Activated CD8-positive, alpha-beta T cell treated with anti-CD3 and anti-CD28 coated beads, Interleukin-2, amount 10 ng/mL, durations not matched to agents 7 days and 5 days (primary cell): ENCODE results near the gene JAKMIP2. TPM values are rescaled to one million over a fixed set of nuclear protein-coding genes. Genes with fewer than 3 reads are reported as not detected.
"Not testable (repeated sequence)": the region's sequence is repeated elsewhere in the genome, so short reads cannot be mapped to it uniquely, and the experiment has no call there.

Source experiments
- ATAC-seq: fragments of 150-1000 bp; cut with Tn5 transposase; one replicate; pipeline ENCODE4 v1.10.0; 2021; ENCODE audit warnings: moderate library complexity
- CTCF ChIA-PET: fragments of 350-600 bp; sonication (Branson Sonifier 250); formaldehyde crosslinking; loops from one replicate; lab custom pipeline; 2021; ENCODE audit warnings: antibody characterized with exemption; lab: Charles Lee
- POLR2A ChIA-PET: fragments of 350-600 bp; sonication (Branson Sonifier 250); formaldehyde crosslinking; loops from one replicate; lab custom pipeline; 2021; ENCODE audit warnings: antibody characterized with exemption; lab: Charles Lee
- DNase-seq: peaks from one replicate; pipeline ENCODE4 v3.0.0-alpha.2; 2020
- H3K27ac Mint-ChIP-seq: one replicate; pipeline ENCODE4 v1.8.0; 2021; ENCODE audit warnings: mild to moderate bottlenecking, mixed read lengths
- H3K27me3 Mint-ChIP-seq: one replicate; pipeline ENCODE4 v1.8.0; 2021; ENCODE audit warnings: low read depth, mixed read lengths
- H3K36me3 Mint-ChIP-seq: one replicate; pipeline ENCODE4 v1.8.0; 2021; ENCODE audit warnings: low read depth, mixed read lengths
- H3K4me1 Mint-ChIP-seq: one replicate; pipeline ENCODE4 v1.8.0; 2021; ENCODE audit warnings: low read depth, mixed read lengths
- H3K4me3 Mint-ChIP-seq: one replicate; pipeline ENCODE4 v1.8.0; 2021; ENCODE audit warnings: mild to moderate bottlenecking, mixed read lengths
- H3K9me3 Mint-ChIP-seq: one replicate; pipeline ENCODE4 v1.8.0; 2022; ENCODE audit warnings: mixed read lengths; ENCODE audit not compliant: insufficient read depth
- total RNA-seq, 2 experiments: library from RNA; stranded (reverse); gene quantifications; one replicate each; pipeline ENCODE4 v1.2.3, GENCODE V29; 2021

Gene JAKMIP2
- total RNA-seq, 2 experiments from 2014 or later: 8.2 to 8.9 TPM

GRCh38 chr5:147611483-147611882 lies 171.0 kb downstream of the JAKMIP2 start:
- CTCF ChIA-PET: no interaction called here

GRCh38 chr5:147610798-147611197 lies 171.7 kb downstream of the JAKMIP2 start:
- ChIA-PET POLR2A (interaction anchor here (0.6 kb wide), 1 partner anchor 416 kb away, joined by 4 read pairs; no protein-coding TSS in a partner anchor), CTCF (no interaction called here)
- H3K27ac Mint-ChIP-seq: no peak overlapping the region
- no peaks in the 10 kb centered on the region for H3K27me3 Mint-ChIP-seq
- DNase-seq (no peak), ATAC-seq (no peak)
- H3K9me3 Mint-ChIP-seq: no peaks in the 10 kb centered on the region
- H3K36me3 Mint-ChIP-seq: peaks cover 7% of the 10 kb centered on the region
- no peak overlapping the region for H3K4me3 Mint-ChIP-seq
- no peaks in the 10 kb centered on the region for H3K4me1 Mint-ChIP-seq

More at GRCh38 chr5:147611483-147611882, 171.0 kb downstream of the JAKMIP2 start:
- ATAC-seq (no peak), DNase-seq (no peak)
- Mint-ChIP-seq H3K36me3 (peaks cover 7% of the 10 kb centered on the region), H3K4me3 (no peak overlapping the region), H3K27me3 (no peaks in the 10 kb centered on the region), H3K27ac (no peak overlapping the region), H3K9me3 (no peaks in the 10 kb centered on the region), H3K4me1 (no peaks in the 10 kb centered on the region)
- POLR2A ChIA-PET: no interaction called here

- no peak for ATAC-seq
Observed at GRCh38 chr5:147601652-147602051, 180.9 kb downstream of the JAKMIP2 start.

GRCh38 chr5:147591120-147591519 lies 191.4 kb downstream of the JAKMIP2 start:
- CTCF ChIA-PET: no interaction called here
- ATAC-seq: no peak
- no peak overlapping the region for H3K27ac Mint-ChIP-seq

More at GRCh38 chr5:147601652-147602051, 180.9 kb downstream of the JAKMIP2 start:
- no peaks in the 10 kb centered on the region for H3K9me3 Mint-ChIP-seq
- H3K27me3 Mint-ChIP-seq: no peaks in the 10 kb centered on the region
- no peaks in the 10 kb centered on the region for H3K4me1 Mint-ChIP-seq
- H3K36me3 Mint-ChIP-seq: no peaks in the 10 kb centered on the region
- no peak overlapping the region for H3K27ac Mint-ChIP-seq
- H3K4me3 Mint-ChIP-seq: no peak overlapping the region
- CTCF ChIA-PET: no interaction called here
- POLR2A ChIA-PET: no interaction called here
- no peak for DNase-seq

GRCh38 chr5:147590096-147590495 lies 192.4 kb downstream of the JAKMIP2 start:
- no peak for ATAC-seq

More at GRCh38 chr5:147591120-147591519, 191.4 kb downstream of the JAKMIP2 start:
- POLR2A ChIA-PET: no interaction called here
- no peak for DNase-seq
- Mint-ChIP-seq H3K4me1 (no peaks in the 10 kb centered on the region), H3K36me3 (no peaks in the 10 kb centered on the region), H3K27me3 (no peaks in the 10 kb centered on the region), H3K4me3 (no peak overlapping the region), H3K9me3 (peaks cover 5% of the 10 kb centered on the region)

GRCh38 chr5:147586832-147587231 lies 195.7 kb downstream of the JAKMIP2 start:
- ChIA-PET CTCF (no interaction called here), POLR2A (no interaction called here)
- Mint-ChIP-seq H3K4me3 (no peak overlapping the region), H3K9me3 (no peaks in the 10 kb centered on the region), H3K4me1 (no peaks in the 10 kb centered on the region), H3K27me3 (no peaks in the 10 kb centered on the region), H3K27ac (no peak overlapping the region), H3K36me3 (no peaks in the 10 kb centered on the region)
- ATAC-seq: no peak
- no peak for DNase-seq

More at GRCh38 chr5:147590096-147590495, 192.4 kb downstream of the JAKMIP2 start:
- Mint-ChIP-seq H3K4me3 (no peak overlapping the region), H3K9me3 (peaks cover 5% of the 10 kb centered on the region), H3K27me3 (no peaks in the 10 kb centered on the region), H3K27ac (no peak overlapping the region), H3K4me1 (no peaks in the 10 kb centered on the region), H3K36me3 (no peaks in the 10 kb centered on the region)
- no peak for DNase-seq
- ChIA-PET CTCF (no interaction called here), POLR2A (no interaction called here)

- POLR2A ChIA-PET: no interaction called here
Observed at GRCh38 chr5:147586221-147586620, 196.3 kb downstream of the JAKMIP2 start.

GRCh38 chr5:147582272-147582671 lies 200.3 kb downstream of the JAKMIP2 start:
- CTCF ChIA-PET, H3K4me3 Mint-ChIP-seq, H3K27me3 Mint-ChIP-seq, H3K27ac Mint-ChIP-seq, H3K9me3 Mint-ChIP-seq, H3K4me1 Mint-ChIP-seq, DNase-seq, ATAC-seq, H3K36me3 Mint-ChIP-seq, POLR2A ChIA-PET: not testable (repeated sequence)

More at GRCh38 chr5:147586221-147586620, 196.3 kb downstream of the JAKMIP2 start:
- H3K27ac Mint-ChIP-seq: no peak overlapping the region
- no peak overlapping the region for H3K4me3 Mint-ChIP-seq
- no peak for ATAC-seq
- no peak for DNase-seq
- no peaks in the 10 kb centered on the region for H3K9me3 Mint-ChIP-seq
- no peaks in the 10 kb centered on the region for H3K4me1 Mint-ChIP-seq
- CTCF ChIA-PET: no interaction called here
- H3K36me3 Mint-ChIP-seq: no peaks in the 10 kb centered on the region
- no peaks in the 10 kb centered on the region for H3K27me3 Mint-ChIP-seq

GRCh38 chr5:147580418-147580817 lies 202.1 kb downstream of the JAKMIP2 start:
- H3K9me3 Mint-ChIP-seq, H3K4me1 Mint-ChIP-seq, DNase-seq, CTCF ChIA-PET, H3K4me3 Mint-ChIP-seq, H3K36me3 Mint-ChIP-seq, H3K27me3 Mint-ChIP-seq, POLR2A ChIA-PET, ATAC-seq, H3K27ac Mint-ChIP-seq: not testable (repeated sequence)

GRCh38 chr5:147578228-147579024 lies 204.1 kb downstream of the JAKMIP2 start:
- no peaks in the 10 kb centered on the region for H3K36me3 Mint-ChIP-seq
- no peaks in the 10 kb centered on the region for H3K27me3 Mint-ChIP-seq
- CTCF ChIA-PET: interaction anchor here (0.8 to 1.2 kb wide), 2 partner anchors 114 to 125 kb away, joined by 3 read pairs; no protein-coding TSS in a partner anchor
- no peak overlapping the region for H3K4me3 Mint-ChIP-seq
- H3K9me3 Mint-ChIP-seq: no peaks in the 10 kb centered on the region
- H3K4me1 Mint-ChIP-seq: no peaks in the 10 kb centered on the region
- no peak for ATAC-seq
- POLR2A ChIA-PET: no interaction called here
- no peak overlapping the region for H3K27ac Mint-ChIP-seq
- DNase-seq: no peak

- DNase-seq (peak; percentile 54), ATAC-seq (peak; percentile 63)
- Mint-ChIP-seq H3K9me3 (no peaks in the 10 kb centered on the region), H3K36me3 (no peaks in the 10 kb centered on the region), H3K27ac (no peak overlapping the region), H3K4me1 (no peaks in the 10 kb centered on the region), H3K4me3 (no peak overlapping the region), H3K27me3 (no peaks in the 10 kb centered on the region)
- POLR2A ChIA-PET: no interaction called here
- CTCF ChIA-PET: interaction anchor here (0.7 to 1.4 kb wide), 5 partner anchors 8 to 246 kb away, joined by 3 to 5 read pairs (median 4); no protein-coding TSS in a partner anchor
Observed at GRCh38 chr5:147576646-147577535, 205.6 kb downstream of the JAKMIP2 start.
